ENCODE results near the gene DSCAM.
A peak's percentile ranks its signal among the peaks of the same experiment; 100 is the strongest.

- TF ChIP-seq CTCF (IDR thresholded peaks at IDR 0.05; ENCODE audit: insufficient read depth, low read length, poor library complexity, severe bottlenecking) (peak; percentile 35), EZH2phosphoT487 (conservative IDR thresholded peaks at IDR 0.05; ENCODE audit: low read length) (no peak)
These were observed 380.0 kb downstream of the DSCAM start for GRCh38 chr21:40466893-40467483.

Data from SU-DHL-6 (cell line).